ENCODE data around the gene MDM2.
"Not testable (repeated sequence)": the region's sequence is repeated elsewhere in the genome, so short reads cannot be mapped to it uniquely, and the experiment has no call there.

MDM2 gene

DNA sequence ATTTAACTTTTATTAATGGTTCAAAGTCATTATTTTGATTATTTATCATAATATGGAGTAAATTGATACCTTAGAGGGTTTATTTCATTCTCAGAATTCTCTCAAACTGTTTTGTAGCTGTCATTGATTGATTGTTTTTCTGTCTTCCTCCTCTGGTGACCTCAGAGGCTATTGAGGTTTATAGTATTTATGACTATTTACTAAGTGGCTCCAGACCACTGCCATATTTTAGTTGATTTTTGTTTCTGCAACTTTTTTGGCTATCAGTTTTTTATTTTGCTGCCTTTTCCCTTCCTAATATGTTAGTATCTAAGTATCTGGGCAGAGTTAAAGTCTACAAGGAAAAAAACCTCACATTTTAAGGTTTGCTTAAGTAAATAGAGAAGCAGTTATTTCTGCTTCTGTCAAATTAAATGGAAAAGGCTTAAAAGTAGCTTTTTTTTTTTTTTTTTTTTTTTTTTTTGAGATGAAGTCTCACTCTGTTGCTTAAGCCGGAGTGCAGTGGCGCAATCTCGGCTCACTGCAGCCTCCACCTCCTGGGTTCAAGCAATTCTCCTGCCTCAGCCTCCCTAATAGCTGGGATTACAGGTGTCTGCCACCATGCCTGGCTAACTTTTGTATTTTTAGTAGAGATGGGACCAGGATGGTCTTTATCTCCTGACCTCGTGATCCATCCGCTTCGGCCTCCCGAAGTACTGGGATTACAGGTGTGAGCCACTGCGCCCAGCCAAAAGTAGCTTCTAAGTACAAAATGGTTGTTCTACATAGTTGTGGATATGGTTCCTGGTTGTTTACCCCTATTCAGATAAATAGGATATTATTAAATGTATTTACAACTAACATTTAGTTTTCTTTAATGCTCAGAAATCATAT lies 8.2 kb downstream of the MDM2 start:
- TF ChIP-seq ZFP3 (CRISPR knock-in tag; IDR thresholded peaks at IDR 0.05) (no peak), ZNF8 (CRISPR knock-in tag; IDR thresholded peaks at IDR 0.05) (no peak)
- TF ChIP-seq, protein P1, sequence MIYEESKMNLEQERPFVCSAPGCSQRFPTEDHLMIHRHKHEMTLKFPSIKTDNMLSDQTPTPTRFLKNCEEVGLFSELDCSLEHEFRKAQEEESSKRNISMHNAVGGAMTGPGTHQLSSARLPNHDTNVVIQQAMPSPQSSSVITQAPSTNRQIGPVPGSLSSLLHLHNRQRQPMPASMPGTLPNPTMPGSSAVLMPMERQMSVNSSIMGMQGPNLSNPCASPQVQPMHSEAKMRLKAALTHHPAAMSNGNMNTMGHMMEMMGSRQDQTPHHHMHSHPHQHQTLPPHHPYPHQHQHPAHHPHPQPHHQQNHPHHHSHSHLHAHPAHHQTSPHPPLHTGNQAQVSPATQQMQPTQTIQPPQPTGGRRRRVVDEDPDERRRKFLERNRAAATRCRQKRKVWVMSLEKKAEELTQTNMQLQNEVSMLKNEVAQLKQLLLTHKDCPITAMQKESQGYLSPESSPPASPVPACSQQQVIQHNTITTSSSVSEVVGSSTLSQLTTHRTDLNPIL (CRISPR knock-in tag; IDR thresholded peaks at IDR 0.05; ENCODE audit: low read depth) = no peak
- ATAC-seq = no peak; the same call in 2 of the 3 replicates

DNA sequence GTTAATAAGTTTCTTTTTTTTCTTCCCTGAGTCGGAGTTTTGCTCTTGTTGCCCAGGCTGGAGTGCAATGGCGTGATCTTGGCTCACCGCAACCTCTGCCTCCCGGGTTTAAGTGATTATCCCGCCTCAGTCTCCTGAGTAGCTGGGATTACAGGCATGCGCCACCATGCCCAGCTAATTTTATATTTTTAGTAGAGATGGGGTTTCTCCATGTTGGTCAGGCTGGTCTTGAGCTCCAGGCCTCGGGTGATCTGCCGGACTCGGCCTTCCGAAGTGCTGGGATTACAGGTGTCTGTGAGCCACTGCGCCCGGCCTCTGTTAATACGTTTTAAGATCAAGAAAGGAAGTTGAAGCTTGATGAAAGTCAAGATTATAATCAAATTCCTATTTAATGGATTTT lies 11.5 kb downstream of the MDM2 start:
- ATAC-seq = not testable (repeated sequence)

DNA sequence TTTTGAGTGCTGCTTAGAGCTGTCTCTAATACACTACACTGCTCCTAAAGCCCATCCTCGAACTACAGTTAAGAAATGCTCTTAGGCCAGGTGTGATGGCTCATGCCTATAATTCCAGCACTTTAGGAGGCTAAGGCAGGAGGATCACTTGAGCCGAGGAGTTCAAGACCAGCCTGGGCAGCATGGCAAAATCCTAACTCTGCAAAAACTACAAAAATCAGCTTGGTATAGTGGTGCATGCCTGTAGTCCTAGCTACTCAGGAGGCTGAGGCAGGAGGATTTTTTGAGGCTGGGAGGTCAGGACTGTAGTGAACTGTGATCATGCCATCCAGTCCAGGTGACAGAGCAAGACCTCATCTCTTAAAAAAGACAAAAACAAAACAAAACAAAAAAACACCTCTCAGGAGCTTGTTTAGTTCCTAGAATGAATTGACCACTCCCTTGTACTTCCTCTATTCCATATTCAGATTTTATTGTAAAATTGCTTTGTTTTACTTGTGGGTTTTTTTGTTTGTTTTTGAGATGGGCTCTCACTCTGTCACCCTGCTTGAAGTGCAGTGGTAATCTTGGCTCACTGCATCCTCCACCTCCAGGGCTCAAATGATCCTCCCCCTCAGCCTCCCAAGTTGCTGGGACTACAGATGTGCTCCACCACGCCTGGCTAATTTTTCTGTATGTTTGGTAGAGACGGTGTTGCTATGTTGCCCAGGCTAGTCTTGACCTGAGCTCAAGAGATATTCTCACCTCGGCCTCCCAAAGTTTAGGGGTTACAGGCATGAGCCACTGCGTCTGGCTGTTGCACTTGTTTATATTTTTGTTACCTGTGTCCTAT lies 13.6 kb downstream of the MDM2 start:
- TF ChIP-seq CSDC2 (CRISPR knock-in tag; IDR thresholded peaks at IDR 0.05) (no peak), ZNF565 (CRISPR knock-in tag; conservative IDR thresholded peaks at IDR 0.05; ENCODE audit: low read depth) (no peak), ZNF70 (CRISPR knock-in tag; IDR thresholded peaks at IDR 0.05) (no peak), TOX (CRISPR knock-in tag; IDR thresholded peaks at IDR 0.05; ENCODE audit: borderline replicate concordance) (no peak), RARB (CRISPR knock-in tag; IDR thresholded peaks at IDR 0.05) (no peak), ZFP30 (CRISPR knock-in tag; IDR thresholded peaks at IDR 0.05) (no peak), OSR1 (CRISPR knock-in tag; IDR thresholded peaks at IDR 0.05) (no peak), TCF4 (CRISPR knock-in tag; IDR thresholded peaks at IDR 0.05; ENCODE audit: borderline replicate concordance) (no peak)
- TF ChIP-seq, protein P1 (CRISPR knock-in tag; IDR thresholded peaks at IDR 0.05; ENCODE audit: low read depth) = no peak
- ATAC-seq = no peak; the same call in 2 of the 3 replicates

DNA sequence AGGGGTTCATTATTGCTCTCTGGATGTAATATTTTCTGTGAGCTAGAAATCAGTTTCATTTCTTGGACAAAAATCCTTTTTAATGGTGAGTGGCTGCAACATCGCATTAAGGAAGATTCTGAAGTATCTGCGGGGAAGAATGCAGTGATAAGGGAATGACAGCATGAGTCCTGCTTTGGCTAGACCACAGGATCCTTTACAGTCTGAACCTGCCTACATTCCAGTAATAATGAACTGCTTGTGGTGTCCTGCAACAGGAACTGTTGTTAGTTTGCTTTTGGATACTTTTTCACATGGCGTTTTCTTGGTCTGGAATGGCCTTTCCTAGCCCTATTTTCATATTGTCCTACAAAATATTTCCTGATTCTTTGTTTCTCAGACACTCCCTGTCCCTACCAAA lies 15.7 kb downstream of the MDM2 start:
- TF ChIP-seq OSR1 (CRISPR knock-in tag; IDR thresholded peaks at IDR 0.05) (no peak), ESRRG (CRISPR knock-in tag; IDR thresholded peaks at IDR 0.05) (no peak), ZNF70 (CRISPR knock-in tag; IDR thresholded peaks at IDR 0.05) (no peak), BACH2 (CRISPR knock-in tag; IDR thresholded peaks at IDR 0.05; ENCODE audit: borderline replicate concordance) (no peak), ZNF565 (CRISPR knock-in tag; conservative IDR thresholded peaks at IDR 0.05; ENCODE audit: low read depth) (no peak), GLIS3 (CRISPR knock-in tag; IDR thresholded peaks at IDR 0.05) (no peak), RARB (CRISPR knock-in tag; IDR thresholded peaks at IDR 0.05) (no peak), ISL1 (CRISPR knock-in tag; IDR thresholded peaks at IDR 0.05) (no peak), TCF4 (CRISPR knock-in tag; IDR thresholded peaks at IDR 0.05; ENCODE audit: borderline replicate concordance) (no peak), ZC3H10 (CRISPR knock-in tag; IDR thresholded peaks at IDR 0.05) (no peak), CSDC2 (CRISPR knock-in tag; IDR thresholded peaks at IDR 0.05) (no peak), ZFP3 (CRISPR knock-in tag; IDR thresholded peaks at IDR 0.05) (no peak), ZFP30 (CRISPR knock-in tag; IDR thresholded peaks at IDR 0.05) (no peak), ARNTL (CRISPR knock-in tag; IDR thresholded peaks at IDR 0.05; ENCODE audit: borderline replicate concordance, low read depth) (no peak), TOX (CRISPR knock-in tag; IDR thresholded peaks at IDR 0.05; ENCODE audit: borderline replicate concordance) (no peak), SNAI2 (CRISPR knock-in tag; IDR thresholded peaks at IDR 0.05) (no peak)
- TF ChIP-seq, protein P2, sequence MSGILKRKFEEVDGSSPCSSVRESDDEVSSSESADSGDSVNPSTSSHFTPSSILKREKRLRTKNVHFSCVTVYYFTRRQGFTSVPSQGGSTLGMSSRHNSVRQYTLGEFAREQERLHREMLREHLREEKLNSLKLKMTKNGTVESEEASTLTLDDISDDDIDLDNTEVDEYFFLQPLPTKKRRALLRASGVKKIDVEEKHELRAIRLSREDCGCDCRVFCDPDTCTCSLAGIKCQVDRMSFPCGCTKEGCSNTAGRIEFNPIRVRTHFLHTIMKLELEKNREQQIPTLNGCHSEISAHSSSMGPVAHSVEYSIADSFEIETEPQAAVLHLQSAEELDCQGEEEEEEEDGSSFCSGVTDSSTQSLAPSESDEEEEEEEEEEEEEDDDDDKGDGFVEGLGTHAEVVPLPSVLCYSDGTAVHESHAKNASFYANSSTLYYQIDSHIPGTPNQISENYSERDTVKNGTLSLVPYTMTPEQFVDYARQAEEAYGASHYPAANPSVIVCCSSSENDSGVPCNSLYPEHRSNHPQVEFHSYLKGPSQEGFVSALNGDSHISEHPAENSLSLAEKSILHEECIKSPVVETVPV (CRISPR knock-in tag; IDR thresholded peaks at IDR 0.05) = no peak
- TF ChIP-seq, protein P1 (CRISPR knock-in tag; IDR thresholded peaks at IDR 0.05; ENCODE audit: low read depth) = no peak
- TF ChIP-seq, protein P3, sequence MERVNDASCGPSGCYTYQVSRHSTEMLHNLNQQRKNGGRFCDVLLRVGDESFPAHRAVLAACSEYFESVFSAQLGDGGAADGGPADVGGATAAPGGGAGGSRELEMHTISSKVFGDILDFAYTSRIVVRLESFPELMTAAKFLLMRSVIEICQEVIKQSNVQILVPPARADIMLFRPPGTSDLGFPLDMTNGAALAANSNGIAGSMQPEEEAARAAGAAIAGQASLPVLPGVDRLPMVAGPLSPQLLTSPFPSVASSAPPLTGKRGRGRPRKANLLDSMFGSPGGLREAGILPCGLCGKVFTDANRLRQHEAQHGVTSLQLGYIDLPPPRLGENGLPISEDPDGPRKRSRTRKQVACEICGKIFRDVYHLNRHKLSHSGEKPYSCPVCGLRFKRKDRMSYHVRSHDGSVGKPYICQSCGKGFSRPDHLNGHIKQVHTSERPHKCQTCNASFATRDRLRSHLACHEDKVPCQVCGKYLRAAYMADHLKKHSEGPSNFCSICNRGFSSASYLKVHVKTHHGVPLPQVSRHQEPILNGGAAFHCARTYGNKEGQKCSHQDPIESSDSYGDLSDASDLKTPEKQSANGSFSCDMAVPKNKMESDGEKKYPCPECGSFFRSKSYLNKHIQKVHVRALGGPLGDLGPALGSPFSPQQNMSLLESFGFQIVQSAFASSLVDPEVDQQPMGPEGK (CRISPR knock-in tag; IDR thresholded peaks at IDR 0.05; ENCODE audit: borderline replicate concordance) = no peak
- peak; percentile 44 for ATAC-seq
